SK-N-SH treated with all-trans-retinoic acid at 6 μM for 48 hours (cell line): ENCODE data around the gene MAPK8IP3.

Experiments
- ATAC-seq: fragments of 200-7000 bp; cut with Tn5 transposase; 3 replicates; pipeline ENCODE4 v1.9.1; 2020; ENCODE audit warnings: mild to moderate bottlenecking, moderate library complexity
- ARNTL ChIP-seq: fragments of 450-650 bp; formaldehyde crosslinking; IDR thresholded peaks from 2 replicates; pipeline ENCODE4 v1.5.0; 2020; ENCODE audit warnings: low read depth, mild to moderate bottlenecking, moderate library complexity, borderline replicate concordance
- BACH2 ChIP-seq: fragments of 250-450 bp; sonication (Bioruptor Pico); IDR thresholded peaks from 2 replicates; pipeline ENCODE4 v1.9.0; 2021; ENCODE audit warnings: mild to moderate bottlenecking, borderline replicate concordance
- CSDC2 ChIP-seq: fragments of 250-450 bp; sonication (Bioruptor Pico); IDR thresholded peaks from 2 replicates; pipeline ENCODE4 v1.5.0; 2020; ENCODE audit warnings: mild to moderate bottlenecking, moderate library complexity
- ESRRG ChIP-seq: fragments of 250-450 bp; sonication (Bioruptor Pico); IDR thresholded peaks from 2 replicates; pipeline ENCODE4 v1.6.1; 2021; ENCODE audit warnings: mild to moderate bottlenecking
- GLIS3 ChIP-seq: fragments of 250-450 bp; sonication (Bioruptor Pico); IDR thresholded peaks from 2 replicates; pipeline ENCODE4 v1.5.0; 2020; ENCODE audit warnings: mild to moderate bottlenecking, moderate library complexity
- ISL1 ChIP-seq: fragments of 250-450 bp; sonication (Bioruptor Pico); IDR thresholded peaks from 2 replicates; pipeline ENCODE4 v2.1.2; 2022; ENCODE audit warnings: mild to moderate bottlenecking, moderate library complexity
- PPARA ChIP-seq: fragments of 250-450 bp; sonication (Bioruptor Pico); IDR thresholded peaks from 2 replicates; pipeline ENCODE4 v1.5.0; 2020; ENCODE audit warnings: mild to moderate bottlenecking, borderline replicate concordance
- RARB ChIP-seq: fragments of 250-450 bp; sonication (Bioruptor Pico); IDR thresholded peaks from 2 replicates; pipeline ENCODE4 v1.8.0; 2021; ENCODE audit warnings: mild to moderate bottlenecking, moderate library complexity
- SNAI2 ChIP-seq: fragments of 250-450 bp; sonication (Bioruptor Pico); IDR thresholded peaks from 2 replicates; pipeline ENCODE4 v1.5.0; 2020; ENCODE audit warnings: mild to moderate bottlenecking, moderate library complexity
- TCF4 ChIP-seq: fragments of 250-450 bp; sonication (Bioruptor Pico); IDR thresholded peaks from 2 replicates; pipeline ENCODE4 v1.8.0; 2021; ENCODE audit warnings: mild to moderate bottlenecking, moderate library complexity, borderline replicate concordance
- TOX ChIP-seq: fragments of 250-450 bp; sonication (Bioruptor Pico); IDR thresholded peaks from 2 replicates; pipeline ENCODE4 v1.8.0; 2021; ENCODE audit warnings: mild to moderate bottlenecking, moderate library complexity, borderline replicate concordance
- ZC3H10 ChIP-seq: fragments of 250-450 bp; sonication (Bioruptor Pico); IDR thresholded peaks from 2 replicates; pipeline ENCODE4 v1.5.1; 2021; ENCODE audit warnings: mild to moderate bottlenecking, moderate library complexity
- ZFP3 ChIP-seq: fragments of 250-450 bp; sonication (Bioruptor Pico); IDR thresholded peaks from 2 replicates; pipeline ENCODE4 v1.5.0; 2020; ENCODE audit warnings: mild to moderate bottlenecking, moderate library complexity
- ZFP30 ChIP-seq: fragments of 450-650 bp; formaldehyde crosslinking; IDR thresholded peaks from 2 replicates; pipeline ENCODE4 v1.5.0; 2022; ENCODE audit warnings: mild to moderate bottlenecking, moderate library complexity
- ZNF565 ChIP-seq: fragments of 450-650 bp; formaldehyde crosslinking; conservative IDR thresholded peaks from 2 replicates; pipeline ENCODE4 v1.5.0; 2020; ENCODE audit warnings: low read depth, mild to moderate bottlenecking, moderate library complexity
- ZNF70 ChIP-seq: fragments of 450-650 bp; formaldehyde crosslinking; IDR thresholded peaks from 2 replicates; pipeline ENCODE4 v1.5.0; 2020; ENCODE audit warnings: mild to moderate bottlenecking, moderate library complexity
- ZNF8 ChIP-seq: fragments of 450-650 bp; formaldehyde crosslinking; IDR thresholded peaks from 2 replicates; pipeline ENCODE4 v1.5.0; 2020; ENCODE audit warnings: mild to moderate bottlenecking, moderate library complexity
- TF ChIP-seq, protein P1 (sequence below): fragments of 250-450 bp; sonication (Bioruptor Pico); IDR thresholded peaks from 2 replicates; pipeline ENCODE4 v1.5.1; 2020; ENCODE audit warnings: low read depth, mild to moderate bottlenecking, moderate library complexity
- TF ChIP-seq, protein P2 (sequence below): fragments of 250-450 bp; sonication (Bioruptor Pico); IDR thresholded peaks from 2 replicates; pipeline ENCODE4 v1.8.0; 2020; ENCODE audit warnings: mild to moderate bottlenecking, moderate library complexity, borderline replicate concordance
- TF ChIP-seq, protein P3 (sequence below): fragments of 250-450 bp; sonication (Bioruptor Pico); IDR thresholded peaks from 2 replicates; pipeline ENCODE4 v1.5.0; 2020; ENCODE audit warnings: mild to moderate bottlenecking, moderate library complexity
- TF ChIP-seq, protein P4 (sequence below): fragments of 250-450 bp; sonication (Bioruptor Pico); IDR thresholded peaks from 2 replicates; pipeline ENCODE4 v1.5.1; 2021; ENCODE audit warnings: mild to moderate bottlenecking, moderate library complexity

The MAPK8IP3 gene

DNA sequence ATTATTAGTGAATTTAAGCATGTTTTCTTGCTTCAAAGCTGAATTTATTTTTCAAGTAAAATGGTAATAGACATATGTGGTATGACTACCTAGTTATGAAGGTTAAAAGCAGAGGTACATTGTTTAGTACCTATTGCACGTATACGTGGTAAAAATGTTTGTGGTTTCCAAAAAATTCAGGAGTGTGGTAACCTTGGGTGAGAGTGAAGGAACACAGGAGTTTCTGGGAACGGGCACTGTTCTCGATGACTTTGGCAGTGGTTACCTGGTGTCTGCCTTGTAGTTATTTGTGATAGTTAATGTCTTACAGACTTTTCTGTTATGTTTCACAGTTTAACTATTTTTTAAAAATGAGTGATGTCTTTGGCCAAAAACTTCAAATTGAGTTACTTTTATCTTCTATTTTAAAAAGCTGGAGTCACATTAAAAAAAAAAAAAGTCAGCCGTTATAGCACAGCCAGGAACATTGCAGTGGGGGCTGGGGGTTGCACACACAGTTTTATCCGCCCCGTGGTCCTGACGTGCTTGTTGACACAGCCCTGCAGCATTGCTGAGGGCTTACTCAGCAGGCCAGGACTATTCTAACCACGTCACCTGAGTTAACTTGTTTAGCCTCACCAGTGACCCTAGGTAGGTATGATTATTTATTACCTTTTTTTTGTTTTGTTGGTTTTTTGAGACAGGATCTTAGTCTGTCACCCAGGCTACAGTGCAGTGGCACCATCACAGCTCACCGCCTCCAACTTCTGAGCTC is 17.0 kb upstream of the MAPK8IP3 start:
- TF ChIP-seq ZFP3 (CRISPR knock-in tag) (no peak), ESRRG (CRISPR knock-in tag) (no peak), ISL1 (CRISPR knock-in tag) (no peak), PPARA (CRISPR knock-in tag) (no peak), ZNF565 (CRISPR knock-in tag) (no peak), ZNF70 (CRISPR knock-in tag) (no peak), GLIS3 (CRISPR knock-in tag) (no peak), TCF4 (no peak), ZFP30 (CRISPR knock-in tag) (no peak), ZC3H10 (no peak), ZNF8 (CRISPR knock-in tag) (no peak), RARB (CRISPR knock-in tag) (no peak)
- TF ChIP-seq, protein P1, sequence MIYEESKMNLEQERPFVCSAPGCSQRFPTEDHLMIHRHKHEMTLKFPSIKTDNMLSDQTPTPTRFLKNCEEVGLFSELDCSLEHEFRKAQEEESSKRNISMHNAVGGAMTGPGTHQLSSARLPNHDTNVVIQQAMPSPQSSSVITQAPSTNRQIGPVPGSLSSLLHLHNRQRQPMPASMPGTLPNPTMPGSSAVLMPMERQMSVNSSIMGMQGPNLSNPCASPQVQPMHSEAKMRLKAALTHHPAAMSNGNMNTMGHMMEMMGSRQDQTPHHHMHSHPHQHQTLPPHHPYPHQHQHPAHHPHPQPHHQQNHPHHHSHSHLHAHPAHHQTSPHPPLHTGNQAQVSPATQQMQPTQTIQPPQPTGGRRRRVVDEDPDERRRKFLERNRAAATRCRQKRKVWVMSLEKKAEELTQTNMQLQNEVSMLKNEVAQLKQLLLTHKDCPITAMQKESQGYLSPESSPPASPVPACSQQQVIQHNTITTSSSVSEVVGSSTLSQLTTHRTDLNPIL (CRISPR knock-in tag), result no peak
- TF ChIP-seq, protein P2, sequence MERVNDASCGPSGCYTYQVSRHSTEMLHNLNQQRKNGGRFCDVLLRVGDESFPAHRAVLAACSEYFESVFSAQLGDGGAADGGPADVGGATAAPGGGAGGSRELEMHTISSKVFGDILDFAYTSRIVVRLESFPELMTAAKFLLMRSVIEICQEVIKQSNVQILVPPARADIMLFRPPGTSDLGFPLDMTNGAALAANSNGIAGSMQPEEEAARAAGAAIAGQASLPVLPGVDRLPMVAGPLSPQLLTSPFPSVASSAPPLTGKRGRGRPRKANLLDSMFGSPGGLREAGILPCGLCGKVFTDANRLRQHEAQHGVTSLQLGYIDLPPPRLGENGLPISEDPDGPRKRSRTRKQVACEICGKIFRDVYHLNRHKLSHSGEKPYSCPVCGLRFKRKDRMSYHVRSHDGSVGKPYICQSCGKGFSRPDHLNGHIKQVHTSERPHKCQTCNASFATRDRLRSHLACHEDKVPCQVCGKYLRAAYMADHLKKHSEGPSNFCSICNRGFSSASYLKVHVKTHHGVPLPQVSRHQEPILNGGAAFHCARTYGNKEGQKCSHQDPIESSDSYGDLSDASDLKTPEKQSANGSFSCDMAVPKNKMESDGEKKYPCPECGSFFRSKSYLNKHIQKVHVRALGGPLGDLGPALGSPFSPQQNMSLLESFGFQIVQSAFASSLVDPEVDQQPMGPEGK (CRISPR knock-in tag), result no peak
- peak; percentile 43; the same call in 2 of the 3 replicates for ATAC-seq

DNA sequence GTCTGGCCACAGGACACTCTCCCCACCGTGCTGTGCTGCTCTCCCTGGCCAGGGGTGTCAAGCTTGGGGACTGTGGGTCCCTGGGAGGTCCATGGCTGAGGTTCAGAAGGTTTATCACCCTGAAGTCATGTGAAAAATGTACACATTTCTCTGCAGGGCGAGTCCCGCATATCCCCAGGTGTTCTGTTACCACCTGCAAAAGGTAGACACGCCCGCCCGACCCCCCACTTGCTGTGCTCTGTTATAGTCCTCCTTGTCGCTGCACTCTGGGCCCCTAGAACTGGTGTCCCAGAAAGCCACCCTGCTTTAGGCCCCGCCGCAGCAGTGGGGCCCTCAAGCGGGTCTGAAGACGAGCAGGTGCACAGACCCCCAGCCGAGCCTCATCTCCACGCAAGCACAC is 16.1 kb upstream of the MAPK8IP3 start:
- no peak for ATAC-seq
- TF ChIP-seq, protein P3, sequence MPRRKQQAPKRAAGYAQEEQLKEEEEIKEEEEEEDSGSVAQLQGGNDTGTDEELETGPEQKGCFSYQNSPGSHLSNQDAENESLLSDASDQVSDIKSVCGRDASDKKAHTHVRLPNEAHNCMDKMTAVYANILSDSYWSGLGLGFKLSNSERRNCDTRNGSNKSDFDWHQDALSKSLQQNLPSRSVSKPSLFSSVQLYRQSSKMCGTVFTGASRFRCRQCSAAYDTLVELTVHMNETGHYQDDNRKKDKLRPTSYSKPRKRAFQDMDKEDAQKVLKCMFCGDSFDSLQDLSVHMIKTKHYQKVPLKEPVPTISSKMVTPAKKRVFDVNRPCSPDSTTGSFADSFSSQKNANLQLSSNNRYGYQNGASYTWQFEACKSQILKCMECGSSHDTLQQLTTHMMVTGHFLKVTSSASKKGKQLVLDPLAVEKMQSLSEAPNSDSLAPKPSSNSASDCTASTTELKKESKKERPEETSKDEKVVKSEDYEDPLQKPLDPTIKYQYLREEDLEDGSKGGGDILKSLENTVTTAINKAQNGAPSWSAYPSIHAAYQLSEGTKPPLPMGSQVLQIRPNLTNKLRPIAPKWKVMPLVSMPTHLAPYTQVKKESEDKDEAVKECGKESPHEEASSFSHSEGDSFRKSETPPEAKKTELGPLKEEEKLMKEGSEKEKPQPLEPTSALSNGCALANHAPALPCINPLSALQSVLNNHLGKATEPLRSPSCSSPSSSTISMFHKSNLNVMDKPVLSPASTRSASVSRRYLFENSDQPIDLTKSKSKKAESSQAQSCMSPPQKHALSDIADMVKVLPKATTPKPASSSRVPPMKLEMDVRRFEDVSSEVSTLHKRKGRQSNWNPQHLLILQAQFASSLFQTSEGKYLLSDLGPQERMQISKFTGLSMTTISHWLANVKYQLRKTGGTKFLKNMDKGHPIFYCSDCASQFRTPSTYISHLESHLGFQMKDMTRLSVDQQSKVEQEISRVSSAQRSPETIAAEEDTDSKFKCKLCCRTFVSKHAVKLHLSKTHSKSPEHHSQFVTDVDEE (CRISPR knock-in tag), result no peak
- TF ChIP-seq SNAI2 (CRISPR knock-in tag) (no peak), BACH2 (CRISPR knock-in tag) (no peak), ZNF565 (CRISPR knock-in tag) (no peak), PPARA (CRISPR knock-in tag) (no peak), ISL1 (CRISPR knock-in tag) (no peak), GLIS3 (CRISPR knock-in tag) (no peak), ZFP30 (CRISPR knock-in tag) (no peak), ZC3H10 (no peak), ZFP3 (CRISPR knock-in tag) (no peak), TOX (CRISPR knock-in tag) (no peak), ZNF70 (CRISPR knock-in tag) (no peak)
- TF ChIP-seq, protein P4, sequence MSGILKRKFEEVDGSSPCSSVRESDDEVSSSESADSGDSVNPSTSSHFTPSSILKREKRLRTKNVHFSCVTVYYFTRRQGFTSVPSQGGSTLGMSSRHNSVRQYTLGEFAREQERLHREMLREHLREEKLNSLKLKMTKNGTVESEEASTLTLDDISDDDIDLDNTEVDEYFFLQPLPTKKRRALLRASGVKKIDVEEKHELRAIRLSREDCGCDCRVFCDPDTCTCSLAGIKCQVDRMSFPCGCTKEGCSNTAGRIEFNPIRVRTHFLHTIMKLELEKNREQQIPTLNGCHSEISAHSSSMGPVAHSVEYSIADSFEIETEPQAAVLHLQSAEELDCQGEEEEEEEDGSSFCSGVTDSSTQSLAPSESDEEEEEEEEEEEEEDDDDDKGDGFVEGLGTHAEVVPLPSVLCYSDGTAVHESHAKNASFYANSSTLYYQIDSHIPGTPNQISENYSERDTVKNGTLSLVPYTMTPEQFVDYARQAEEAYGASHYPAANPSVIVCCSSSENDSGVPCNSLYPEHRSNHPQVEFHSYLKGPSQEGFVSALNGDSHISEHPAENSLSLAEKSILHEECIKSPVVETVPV (CRISPR knock-in tag), result no peak
- TF ChIP-seq, protein P1 (CRISPR knock-in tag), result no peak
- TF ChIP-seq, all 23 proteins: peak for 0

DNA sequence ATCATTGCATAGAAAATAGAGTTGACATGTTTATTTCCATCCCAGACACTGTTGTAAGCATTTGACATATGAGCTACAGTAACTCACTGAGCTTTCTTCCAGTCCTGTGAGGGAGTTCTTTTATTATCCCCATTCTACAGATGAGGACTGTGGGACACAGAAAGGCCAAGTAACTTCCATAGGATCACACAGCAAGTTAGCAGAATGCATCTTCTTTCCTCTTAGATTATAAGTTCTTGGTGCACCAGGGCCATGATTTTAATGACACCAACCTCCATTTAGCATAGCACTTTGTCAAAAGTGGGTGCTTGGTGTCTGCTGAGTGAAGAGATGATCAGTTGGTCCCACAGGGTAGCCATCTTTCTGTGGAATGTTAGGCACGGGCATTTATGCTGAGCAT is 15.2 kb upstream of the MAPK8IP3 start:
- no peak for ATAC-seq
- TF ChIP-seq ZC3H10 (no peak), ISL1 (CRISPR knock-in tag) (no peak), ZNF70 (CRISPR knock-in tag) (no peak), GLIS3 (CRISPR knock-in tag) (no peak), PPARA (CRISPR knock-in tag) (no peak), CSDC2 (CRISPR knock-in tag) (no peak), ZNF565 (CRISPR knock-in tag) (no peak), ARNTL (no peak), ZFP3 (CRISPR knock-in tag) (no peak)
- TF ChIP-seq, protein P1 (CRISPR knock-in tag), result no peak
- TF ChIP-seq, protein P2 (CRISPR knock-in tag), result no peak
